Panc1 (cell line): ENCODE results near the gene SMIM5. TPM values are rescaled to one million over a fixed set of nuclear protein-coding genes. Genes with fewer than 3 reads are reported as not detected.

Source experiments
- ATAC-seq: fragments of 200-7000 bp; cut with Tn5 transposase; 2 replicates; pipeline ENCODE4 v1.9.1; 2020; ENCODE audit warnings: mild to moderate bottlenecking, moderate library complexity
- BruUV-seq: library from RNA; stranded (reverse); fragments of 400-500 nt; replicated peaks from 2 replicates; lab custom pipeline; 2021; lab: Mats Ljungman, UMichigan
- CTCF ChIA-PET: fragments of 300-600 bp; sonication (Branson Sonifier 250); formaldehyde crosslinking; loops from one replicate; lab custom pipeline; 2022; ENCODE audit warnings: antibody characterized with exemption; lab: Charles Lee
- POLR2A ChIA-PET: fragments of 300-600 bp; sonication (Branson Sonifier 250); formaldehyde crosslinking; loops from one replicate; lab custom pipeline; 2022; ENCODE audit warnings: antibody characterized with exemption; lab: Charles Lee
- DNase-seq: peaks from one replicate; pipeline ENCODE4 v3.0.0-alpha.2; 2010; ENCODE audit warnings: low read depth, low spot score
- H3K27ac ChIP-seq: 2 replicates; pipeline ENCODE4 v1.5.1; 2011; ENCODE audit warnings: mild to moderate bottlenecking, low read length, inconsistent platforms
- H3K27me3 ChIP-seq: fragments of 200-500 bp; sonication (Bioruptor generic); 2 replicates; pipeline ENCODE4 v1.6.0; 2014; ENCODE audit warnings: low read length, inconsistent platforms; ENCODE audit not compliant: control insufficient read depth, insufficient read depth
- H3K36me3 ChIP-seq: fragments of 200-500 bp; sonication (Bioruptor generic); 2 replicates; pipeline ENCODE4 v1.5.1; 2014; ENCODE audit warnings: inconsistent platforms, mild to moderate bottlenecking, low read length, moderate library complexity; ENCODE audit not compliant: control insufficient read depth, insufficient read depth
- H3K4me1 ChIP-seq: 2 replicates; pipeline ENCODE4 v1.5.1; 2011; ENCODE audit warnings: inconsistent platforms, mild to moderate bottlenecking, low read length, moderate library complexity; ENCODE audit not compliant: control insufficient read depth, insufficient read depth
- H3K4me3 ChIP-seq, 2 experiments: 2 replicates each; pipeline ENCODE4 v1.5.1; 2011 to 2012; ENCODE audit warnings: low read depth in 2 of 2, low read length in 2 of 2, mild to moderate bottlenecking in 2 of 2, inconsistent platforms in 1 of 2, moderate library complexity in 1 of 2
- H3K9me3 ChIP-seq: fragments of 200-500 bp; sonication (Bioruptor generic); 2 replicates; pipeline ENCODE4 v1.5.1; 2014; ENCODE audit warnings: low read depth, mild to moderate bottlenecking, inconsistent platforms, low read length, moderate library complexity; ENCODE audit not compliant: control insufficient read depth, insufficient read depth
- CTCF ChIP-seq: fragments of 450-650 bp; IDR thresholded peaks from 2 replicates; pipeline ENCODE4 v1.5.1; 2017; ENCODE audit warnings: mild to moderate bottlenecking
- POLR2AphosphoS5 ChIP-seq: IDR thresholded peaks from 2 replicates; pipeline ENCODE4 v1.6.1; 2012; ENCODE audit warnings: mild to moderate bottlenecking, low read depth, low read length, moderate library complexity
- SIN3A ChIP-seq: IDR thresholded peaks from 2 replicates; pipeline ENCODE4 v1.6.1; 2012; ENCODE audit warnings: low read depth, mild to moderate bottlenecking, low read length, moderate library complexity, borderline replicate concordance; ENCODE audit not compliant: insufficient read depth
- TCF7L2 ChIP-seq: IDR thresholded peaks from 2 replicates; pipeline ENCODE4 v1.6.1; 2011; ENCODE audit warnings: mild to moderate bottlenecking, low read depth, low read length, inconsistent platforms
- in situ Hi-C: cut with HindIII; loops from 2 replicates; pipeline ENCODE4 v1.10.0; 2016; ENCODE audit warnings: low sequenced_read_pairs, low pct_unique_long_range_greater_than_20kb
- intact Hi-C: fragments of 100-400 bp; cut with micrococcal nuclease; formaldehyde crosslinking; loops from one replicate; pipeline ENCODE4 v1.10.0; 2022; ENCODE audit not compliant: unreplicated experiment
- total RNA-seq: library from RNA; stranded (reverse); gene quantifications from one replicate; pipeline ENCODE4 v1.2.1, GENCODE V29; 2021; ENCODE audit not compliant: unreplicated experiment
- TF ChIP-seq, protein P1 (sequence below), 2 experiments: IDR thresholded peaks; 2 replicates each; pipeline ENCODE4 v1.6.1; 2011 to 2012; ENCODE audit warnings: low read depth in 2 of 2, control low read depth in 1 of 2, low read length in 1 of 2, mild to moderate bottlenecking in 1 of 2, moderate library complexity in 1 of 2; ENCODE audit not compliant: insufficient read depth in 1 of 2

SMIM5 gene
- total RNA-seq, 1 experiment from 2014 or later: 0.10 TPM

- H3K27ac ChIP-seq: no peak overlapping the region
- H3K9me3 ChIP-seq: no peaks in the 10 kb centered on the region
- H3K27me3 ChIP-seq: no peaks in the 10 kb centered on the region
- TF ChIP-seq POLR2AphosphoS5 (no peak), SIN3A (no peak), CTCF (no peak), TCF7L2 (no peak)
- TF ChIP-seq, protein P1, sequence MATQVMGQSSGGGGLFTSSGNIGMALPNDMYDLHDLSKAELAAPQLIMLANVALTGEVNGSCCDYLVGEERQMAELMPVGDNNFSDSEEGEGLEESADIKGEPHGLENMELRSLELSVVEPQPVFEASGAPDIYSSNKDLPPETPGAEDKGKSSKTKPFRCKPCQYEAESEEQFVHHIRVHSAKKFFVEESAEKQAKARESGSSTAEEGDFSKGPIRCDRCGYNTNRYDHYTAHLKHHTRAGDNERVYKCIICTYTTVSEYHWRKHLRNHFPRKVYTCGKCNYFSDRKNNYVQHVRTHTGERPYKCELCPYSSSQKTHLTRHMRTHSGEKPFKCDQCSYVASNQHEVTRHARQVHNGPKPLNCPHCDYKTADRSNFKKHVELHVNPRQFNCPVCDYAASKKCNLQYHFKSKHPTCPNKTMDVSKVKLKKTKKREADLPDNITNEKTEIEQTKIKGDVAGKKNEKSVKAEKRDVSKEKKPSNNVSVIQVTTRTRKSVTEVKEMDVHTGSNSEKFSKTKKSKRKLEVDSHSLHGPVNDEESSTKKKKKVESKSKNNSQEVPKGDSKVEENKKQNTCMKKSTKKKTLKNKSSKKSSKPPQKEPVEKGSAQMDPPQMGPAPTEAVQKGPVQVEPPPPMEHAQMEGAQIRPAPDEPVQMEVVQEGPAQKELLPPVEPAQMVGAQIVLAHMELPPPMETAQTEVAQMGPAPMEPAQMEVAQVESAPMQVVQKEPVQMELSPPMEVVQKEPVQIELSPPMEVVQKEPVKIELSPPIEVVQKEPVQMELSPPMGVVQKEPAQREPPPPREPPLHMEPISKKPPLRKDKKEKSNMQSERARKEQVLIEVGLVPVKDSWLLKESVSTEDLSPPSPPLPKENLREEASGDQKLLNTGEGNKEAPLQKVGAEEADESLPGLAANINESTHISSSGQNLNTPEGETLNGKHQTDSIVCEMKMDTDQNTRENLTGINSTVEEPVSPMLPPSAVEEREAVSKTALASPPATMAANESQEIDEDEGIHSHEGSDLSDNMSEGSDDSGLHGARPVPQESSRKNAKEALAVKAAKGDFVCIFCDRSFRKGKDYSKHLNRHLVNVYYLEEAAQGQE (IDR thresholded peaks at IDR 0.05; ENCODE audit: insufficient read depth in 1 of 2, low read depth in 2 of 2, low read length in 1 of 2): no peak
- H3K4me1 ChIP-seq: peaks cover 22% of the 10 kb centered on the region
- DNase-seq (no peak), ATAC-seq (no peak)
- CTCF ChIA-PET: no interaction called here
- H3K4me3 ChIP-seq: no peak overlapping the region
- intact Hi-C loops (no loop called here), in situ Hi-C loops (no loop called here)
- no TSS peak for BruUV-seq
- POLR2A ChIA-PET: interaction anchor here (0.7 kb wide), 2 partner anchors 68 to 104 kb away, joined by 10 to 11 read pairs; no protein-coding TSS in a partner anchor
- peaks cover 20% of the 10 kb centered on the region for H3K36me3 ChIP-seq
Measured at GRCh38 chr17:75664099-75664549, 30.9 kb downstream of the SMIM5 start.

DNA sequence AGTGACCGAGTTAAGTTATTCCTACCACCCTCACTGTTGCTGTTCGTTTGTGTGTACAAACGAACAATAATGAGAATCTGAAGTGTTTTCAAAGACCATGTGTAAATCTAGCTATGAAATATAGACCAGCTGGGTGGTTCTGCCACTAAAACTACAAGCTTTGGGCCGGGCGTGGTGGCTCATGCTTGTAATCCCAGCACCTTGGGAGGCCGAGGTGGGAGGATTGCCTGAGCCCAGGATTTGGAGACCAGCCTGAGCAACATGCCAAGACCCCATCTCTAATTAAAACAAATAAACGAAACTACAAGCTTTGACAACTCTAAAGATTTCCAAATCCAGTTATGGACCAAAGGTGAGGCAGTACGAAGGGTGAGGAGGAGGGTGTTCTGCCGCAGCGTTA is 32.7 kb downstream of the SMIM5 start:
- TF ChIP-seq TCF7L2 (no peak), SIN3A (no peak), POLR2AphosphoS5 (no peak), CTCF (no peak)
- TF ChIP-seq, protein P1 (IDR thresholded peaks at IDR 0.05; ENCODE audit: insufficient read depth in 1 of 2, low read depth in 2 of 2, low read length in 1 of 2): no peak
- DNase-seq (no peak), ATAC-seq (no peak)
- BruUV-seq: no TSS peak
- ChIA-PET POLR2A (interaction anchor here (0.9 to 1.0 kb wide), 2 partner anchors 83 to 114 kb away, joined by 3 to 4 read pairs; no protein-coding TSS in a partner anchor), CTCF (no interaction called here)
- in situ Hi-C loops (no loop called here), intact Hi-C loops (no loop called here)
- Histone ChIP-seq H3K27ac (peak overlapping the region; percentile 97; the same call in 1 of the 2 replicates), H3K4me1 (peaks cover 22% of the 10 kb centered on the region), H3K9me3 (no peaks in the 10 kb centered on the region), H3K36me3 (peaks cover 29% of the 10 kb centered on the region), H3K27me3 (no peaks in the 10 kb centered on the region), H3K4me3 (peak overlapping the region; percentile 97 to 98)
